WI38 (cell line): ENCODE measurements around the gene APBB1.

ENCODE experiments used
- H3K4me3 ChIP-seq: 2 replicates; pipeline ENCODE4 v1.5.1; 2011; ENCODE audit warnings: low read depth, mild to moderate bottlenecking, control low read depth, low read length
- CTCF ChIP-seq: IDR thresholded peaks from 2 replicates; pipeline ENCODE4 v1.5.1; 2012; ENCODE audit warnings: low read depth, mild to moderate bottlenecking, control low read depth, low read length

The APBB1 gene

GRCh38 chr11:6405846-6406245, 13.0 kb downstream of the APBB1 start:
- H3K4me3 ChIP-seq, result no peak overlapping the region
- TF ChIP-seq CTCF, result no peak

GRCh38 chr11:6405052-6405667, 13.7 kb downstream of the APBB1 start:
- no peak for TF ChIP-seq CTCF
- no peak overlapping the region for H3K4me3 ChIP-seq

- TF ChIP-seq CTCF, result no peak
- no peak overlapping the region for H3K4me3 ChIP-seq
Observed at GRCh38 chr11:6404342-6405051, 14.4 kb downstream of the APBB1 start.

- TF ChIP-seq CTCF, result no peak
- H3K4me3 ChIP-seq, result no peak overlapping the region
Observed at GRCh38 chr11:6403539-6403938, 15.4 kb downstream of the APBB1 start.

GRCh38 chr11:6402561-6402981, 16.3 kb downstream of the APBB1 start:
- no peak for TF ChIP-seq CTCF
- H3K4me3 ChIP-seq, result no peak overlapping the region

- no peak overlapping the region for H3K4me3 ChIP-seq
- no peak for TF ChIP-seq CTCF
Observed at GRCh38 chr11:6402061-6402470, 16.8 kb downstream of the APBB1 start.

- H3K4me3 ChIP-seq, result no peak overlapping the region
- no peak for TF ChIP-seq CTCF
Observed at GRCh38 chr11:6401464-6401863, 17.4 kb downstream of the APBB1 start.
